Heart right ventricle (tissue), 16 donors: ENCODE measurements around the gene RIMBP2. TPM values are rescaled to one million over a fixed set of nuclear protein-coding genes. Genes with fewer than 3 reads are reported as not detected.

Experiments used
- ATAC-seq, 8 donors: fragments of 200-7000 bp; cut with Tn5 transposase; one replicate each; pipeline ENCODE4 v1.9.1; 2020; ENCODE audit warnings: mild to moderate bottlenecking in 8 of 8, moderate library complexity in 8 of 8, moderate number of reproducible peaks in 1 of 8
- DNase-seq, 2 donors: peaks; one replicate each; pipeline ENCODE4 v3.0.0-alpha.2; 2020
- H3K27ac ChIP-seq, 10 donors: fragments of 200-600 bp; sonication (generic) in 2 of 10; one replicate each; pipeline versions ENCODE4 v1.5.0 to v1.8.0; 2020 to 2022; ENCODE audit warnings: mild to moderate bottlenecking in 3 of 10
- H3K27me3 ChIP-seq, 7 donors: fragments of 200-600 bp; one replicate each; pipeline ENCODE4 v1.8.0; 2021 to 2022; ENCODE audit warnings: mild to moderate bottlenecking in 2 of 7
- H3K36me3 ChIP-seq, 9 donors: fragments of 200-600 bp; sonication (generic) in 1 of 9; one replicate each; pipeline versions ENCODE4 v1.5.0 to v1.8.0; 2020 to 2022; ENCODE audit warnings: mild to moderate bottlenecking in 2 of 9
- H3K4me1 ChIP-seq, 9 donors: fragments of 200-600 bp; sonication (generic) in 1 of 9; one replicate each; pipeline versions ENCODE4 v1.5.0 to v1.8.0; 2020 to 2022; ENCODE audit warnings: mild to moderate bottlenecking in 4 of 9
- H3K4me3 ChIP-seq, 10 donors: fragments of 200-600 bp; sonication (generic) in 2 of 10; one replicate each; pipeline versions ENCODE4 v1.5.0 to v1.8.0; 2020 to 2022; ENCODE audit warnings: mild to moderate bottlenecking in 7 of 10, moderate library complexity in 2 of 10
- H3K9me3 ChIP-seq, 11 donors: fragments of 200-600 bp in 10 of 11; sonication (generic) in 2 of 11; one replicate each; pipeline versions ENCODE4 v1.5.0 to v1.8.0; 2013 to 2022; ENCODE audit warnings: mild to moderate bottlenecking in 2 of 11, control low read depth in 1 of 11, moderate library complexity in 1 of 11
- CTCF ChIP-seq, 9 donors: fragments of 200-600 bp; sonication (generic) in 2 of 9; IDR thresholded peaks; one replicate each; pipeline versions ENCODE4 v1.5.0 to v1.8.0; 2021 to 2022; ENCODE audit warnings: antibody characterized with exemption in 9 of 9, mild to moderate bottlenecking in 5 of 9, moderate library complexity in 1 of 9
- WGBS, 2 donors: extraction: QIAGEN DNeasy Blood & Tissue Kit; methylation state at CpG; one replicate each; pipeline ENCODE4 v1.1.7; 2013; ENCODE audit warnings: inconsistent platforms in 1 of 2; 5-methylcytosine and 5-hydroxymethylcytosine counted together
- intact Hi-C, 10 donors: fragments of 100-400 bp; cut with DNase I; formaldehyde crosslinking; loops; one replicate each; pipeline versions ENCODE4 v1.11.1 to v1.14.2; 2022
- polyA plus RNA-seq, 2 donors: library from polyadenylated mRNA; stranded (reverse); fragments of 200-250 nt; gene quantifications; one replicate each; pipeline ENCODE4 v1.2.3, GENCODE V29; 2013
- total RNA-seq, 10 donors: library from RNA; stranded (reverse); fragmentation: NEBNext Ultra II Directional in 3 of 10; extraction: Animal tissue kit (Norgen Biotek cat#: 25700) in 3 of 10; gene quantifications; one replicate each; pipeline versions ENCODE4 v1.2.1 to v1.2.4, GENCODE V29; 2021 to 2023
- donor health status: Arrhythmogenic right ventricular cardiomyopathy.
- donor health status: ischemic (EF 13 %, LVEDD 7.1; RV severe dilation, severe dysfunction).
- donor health status: healthy with polysubstance abuse.
- donor health status: DM: no; HTN: yes; CAD: no.
- donor health status: DM: no; HTN: no; CAD: no.
- donor health status: ischemic (EF 25% LVEDD 6.9; RV normal size, moderate dysfunction).
- donor health status: ischemic (EF 25% LVEDD 5.7; RV mildly dilated, moderate dysfunction).
- donor health status: healthy.
- donor health status: DM: yes; HTN: yes; CAD: no.
- donor health status: Ischemic cardiomyopathy.
- donor health status: ischemic (EF 35%, LVEDD 5.7; RV mildly dilated, moderate dysfunction).
- donor health status: nonischemic (EF 11% LVEDD 7.7; RV severe dilation, severe dysfunction).
- donor health status: DM: yes; HTN: yes; CAD: no.
- donor health status: PGD.
- donor health status: ischemic (EF 29% LVEDD 5.4; RV normal size, mild dysfunction).
- donor health status: nonischemic (EF 23%, LVEDD 6.1; RV moderate dilation, normal function).

The RIMBP2 gene
- total and polyA plus RNA-seq, 12 donors: 0.01 to 0.17 (median 0.05) TPM; not detected in 9

- Histone ChIP-seq H3K4me1 (no peaks in the 10 kb centered on the region), H3K27ac (no peak overlapping the region), H3K27me3 (peaks cover 0 to 27% (median 16%) of the 10 kb centered on the region in 7 donors), H3K4me3 (no peak overlapping the region), H3K36me3 (no peaks in the 10 kb centered on the region), H3K9me3 (peaks cover 0 to 13% (median 0%) of the 10 kb centered on the region in 11 donors)
- no peak for ATAC-seq
- DNase-seq: no peak
- TF ChIP-seq CTCF (IDR thresholded peaks at IDR 0.05): no peak
- intact Hi-C loops: no loop called here
- 85 to 88% methylated on average over 5 of the region's 5 CpGs for WGBS, 2 donors
Measured at GRCh38 chr12:130628304-130628703, 87.8 kb downstream of the RIMBP2 start.

GRCh38 chr12:130627175-130627574 lies 88.9 kb downstream of the RIMBP2 start:
- DNase-seq (no peak), ATAC-seq (no peak)
- no peak overlapping the region for H3K4me3 ChIP-seq
- 86 to 88% methylated on average over 7 of the region's 7 CpGs for WGBS, 2 donors
- peaks cover 0 to 17% (median 9%) of the 10 kb centered on the region in 7 donors for H3K27me3 ChIP-seq
- intact Hi-C loops: no loop called here
- H3K36me3 ChIP-seq: no peaks in the 10 kb centered on the region
- TF ChIP-seq CTCF (IDR thresholded peaks at IDR 0.05): no peak
- H3K27ac ChIP-seq: no peak overlapping the region
- H3K9me3 ChIP-seq: peaks cover 0 to 25% (median 0%) of the 10 kb centered on the region in 11 donors
- H3K4me1 ChIP-seq: no peaks in the 10 kb centered on the region

- no peaks in the 10 kb centered on the region for H3K4me1 ChIP-seq
- H3K4me3 ChIP-seq: no peak overlapping the region
- DNase-seq: no peak
- H3K27ac ChIP-seq: no peak overlapping the region
- WGBS, 2 donors: 80 to 85% methylated on average over 11 of the region's 11 CpGs
- ATAC-seq: no peak
- H3K36me3 ChIP-seq: no peaks in the 10 kb centered on the region
- peaks cover 0 to 28% (median 0%) of the 10 kb centered on the region in 11 donors for H3K9me3 ChIP-seq
- intact Hi-C loops: no loop called here
- TF ChIP-seq CTCF (IDR thresholded peaks at IDR 0.05): no peak
- peaks cover 0 to 16% (median 6%) of the 10 kb centered on the region in 7 donors for H3K27me3 ChIP-seq
Measured at GRCh38 chr12:130626601-130627000, 89.5 kb downstream of the RIMBP2 start.

GRCh38 chr12:130625201-130625600 lies 90.9 kb downstream of the RIMBP2 start:
- H3K9me3 ChIP-seq: peaks cover 0 to 20% (median 0%) of the 10 kb centered on the region in 11 donors
- intact Hi-C loops: no loop called here
- no peak for DNase-seq
- H3K36me3 ChIP-seq: no peaks in the 10 kb centered on the region
- WGBS, 2 donors: 49 to 55% methylated on average over 5 of the region's 5 CpGs
- H3K27me3 ChIP-seq: peaks cover 0 to 16% (median 0%) of the 10 kb centered on the region in 7 donors
- no peak overlapping the region for H3K4me3 ChIP-seq
- no peak overlapping the region for H3K27ac ChIP-seq
- no peak for ATAC-seq
- no peak for TF ChIP-seq CTCF (IDR thresholded peaks at IDR 0.05)
- H3K4me1 ChIP-seq: no peaks in the 10 kb centered on the region
